Activated CD8-positive, alpha-beta memory T cell treated with anti-CD3 and anti-CD28 coated beads, Interleukin-2, amount 50 U/mL, for 24 hours (primary cell): ENCODE data around the gene SBK1.
"Not testable (repeated sequence)": the region's sequence is repeated elsewhere in the genome, so short reads cannot be mapped to it uniquely, and the experiment has no call there.

Source experiments
- DNase-seq: peaks from one replicate; pipeline ENCODE4 v3.0.0-alpha.2; 2020; ENCODE audit errors: extremely low read depth

Gene SBK1

GRCh38 chr16:28335678-28336077, 43.4 kb downstream of the SBK1 start:
- DNase-seq, result not testable (repeated sequence)

GRCh38 chr16:28336940-28337710, 44.8 kb downstream of the SBK1 start:
- not testable (repeated sequence) for DNase-seq

- DNase-seq, result not testable (repeated sequence)
Observed at GRCh38 chr16:28338230-28338629, 45.9 kb downstream of the SBK1 start.

- not testable (repeated sequence) for DNase-seq
Observed at GRCh38 chr16:28362600-28362999, 70.3 kb downstream of the SBK1 start.

- not testable (repeated sequence) for DNase-seq
Observed at GRCh38 chr16:28363408-28363807, 71.1 kb downstream of the SBK1 start, which contains the start of gene NPIPB6. Gene NPIPB6, minus strand, starts transcription at chr16:28363508. Its CDS starts 686 bp downstream, at chr16:28362822.

- not testable (repeated sequence) for DNase-seq
Observed at GRCh38 chr16:28364268-28365173, 72.2 kb downstream of the SBK1 start.

- not testable (repeated sequence) for DNase-seq
Observed at GRCh38 chr16:28367926-28368325, 75.6 kb downstream of the SBK1 start.
